ENCODE measurements around the gene RAB35. TPM values are rescaled to one million over a fixed set of nuclear protein-coding genes. Genes with fewer than 3 reads are reported as not detected.

The RAB35 gene
- total RNA-seq, 1 experiment from 2014 or later: 31.7 TPM

DNA sequence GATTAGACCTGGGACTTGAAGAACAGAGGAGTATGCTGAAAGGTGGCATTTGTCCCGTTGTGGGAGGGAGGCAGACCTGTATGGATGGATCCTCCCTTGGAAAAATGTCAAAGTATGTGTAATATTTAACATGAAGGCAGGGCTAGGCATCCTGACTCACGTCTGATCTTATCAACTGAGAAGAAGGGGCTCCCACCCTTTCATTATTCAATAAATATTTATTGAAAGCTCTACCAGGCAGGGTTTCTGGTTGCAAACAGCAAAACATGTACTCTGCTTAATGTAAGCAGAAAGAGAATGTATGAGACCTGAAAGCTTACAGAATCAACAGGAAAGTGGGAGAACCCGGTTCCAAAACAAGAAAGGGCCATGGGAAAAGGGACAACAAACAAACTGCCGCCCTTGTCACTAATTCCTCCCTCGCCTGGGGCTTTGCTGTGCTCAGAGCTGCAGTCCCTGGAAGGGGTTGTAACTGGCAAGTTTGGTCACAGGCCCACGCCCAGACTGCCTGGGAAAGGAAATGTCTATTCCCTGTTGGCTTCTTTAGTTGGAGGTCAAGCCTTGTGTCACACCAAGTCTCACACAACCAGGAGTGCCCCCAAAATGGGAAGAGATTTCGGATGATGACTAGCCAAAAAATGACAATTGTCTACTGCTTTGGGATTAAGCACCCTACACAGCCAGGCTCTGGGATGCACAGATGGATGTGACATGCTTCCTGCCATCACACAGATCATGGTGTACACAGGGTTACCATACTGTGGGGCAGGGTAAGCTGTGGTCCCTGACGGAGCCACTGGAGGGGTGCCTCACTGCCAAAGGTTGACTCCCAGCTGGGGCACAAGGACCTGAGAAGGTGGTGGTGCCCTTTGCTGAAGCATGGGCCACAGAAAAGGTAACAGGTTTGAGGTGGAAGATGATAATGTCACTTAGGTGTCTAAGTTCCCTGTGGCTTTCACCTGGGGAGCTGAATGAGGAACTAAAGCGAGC, 36.8 kb downstream of the RAB35 start:
- Histone ChIP-seq H3K4me1 (replicated peaks) (no peaks in the 10 kb centered on the region), H3K27ac (no peak overlapping the region), H3K27me3 (replicated peaks) (no peaks in the 10 kb centered on the region), H3K36me3 (no peaks in the 10 kb centered on the region), H3K9me3 (replicated peaks) (no peaks in the 10 kb centered on the region), H3K4me3 (no peak overlapping the region)
- no peak for DNase-seq (ENCODE audit: low read depth in 1 of 2, low spot score in 2 of 2)

DNA sequence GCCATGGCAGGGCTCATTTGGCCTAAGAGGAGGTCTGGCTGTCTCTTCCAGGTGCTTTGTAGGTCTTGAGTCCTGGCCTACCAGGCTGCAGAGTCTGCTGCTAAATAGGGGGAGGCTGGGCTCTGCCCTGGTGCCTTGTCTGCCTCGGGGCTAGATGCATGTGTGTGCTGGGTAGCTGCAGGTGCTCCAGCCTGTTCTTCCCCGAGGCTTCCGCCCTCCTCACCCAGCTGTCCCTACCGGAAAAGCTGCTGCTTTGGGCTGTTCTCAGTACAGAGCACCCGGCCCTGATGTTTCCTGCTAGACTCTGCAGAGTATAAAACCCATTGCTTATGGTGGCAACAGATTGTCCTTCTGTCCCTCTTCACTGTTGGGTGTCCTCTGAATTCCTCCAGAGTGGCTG, 37.7 kb downstream of the RAB35 start:
- no peaks in the 10 kb centered on the region for H3K36me3 ChIP-seq
- no peak for DNase-seq (ENCODE audit: low read depth in 1 of 2, low spot score in 2 of 2)
- no peak overlapping the region for H3K4me3 ChIP-seq
- H3K4me1 ChIP-seq (replicated peaks): no peaks in the 10 kb centered on the region
- no peaks in the 10 kb centered on the region for H3K27me3 ChIP-seq (replicated peaks)
- H3K9me3 ChIP-seq (replicated peaks): no peaks in the 10 kb centered on the region
- H3K27ac ChIP-seq: no peak overlapping the region

DNA sequence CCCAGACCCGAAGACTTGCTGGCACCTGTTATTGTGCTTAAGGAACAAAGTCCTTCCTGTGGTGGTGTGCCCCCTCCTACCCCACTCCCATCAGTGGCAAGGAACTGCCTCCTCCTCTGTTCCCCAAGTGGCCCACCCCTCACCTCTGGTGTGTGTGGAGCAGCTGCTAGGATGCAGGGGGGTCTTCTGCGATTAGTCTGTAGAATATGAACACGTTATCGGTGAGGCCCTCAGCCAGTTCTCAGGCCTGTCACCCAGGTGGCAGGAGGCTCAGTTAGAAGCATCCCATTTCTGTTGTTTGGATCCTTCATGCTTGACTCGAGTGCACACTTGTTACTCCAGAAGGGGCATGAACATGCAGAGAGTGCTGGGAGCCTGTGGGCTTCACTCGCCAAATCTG, 39.3 kb downstream of the RAB35 start:
- H3K27ac ChIP-seq: no peak overlapping the region
- no peak for DNase-seq (ENCODE audit: low read depth in 1 of 2, low spot score in 2 of 2)
- H3K36me3 ChIP-seq: no peaks in the 10 kb centered on the region
- H3K27me3 ChIP-seq (replicated peaks): no peaks in the 10 kb centered on the region; the same call in 1 of the 2 replicates
- no peaks in the 10 kb centered on the region for H3K4me1 ChIP-seq (replicated peaks)
- H3K4me3 ChIP-seq: no peak overlapping the region
- no peaks in the 10 kb centered on the region for H3K9me3 ChIP-seq (replicated peaks)

DNA sequence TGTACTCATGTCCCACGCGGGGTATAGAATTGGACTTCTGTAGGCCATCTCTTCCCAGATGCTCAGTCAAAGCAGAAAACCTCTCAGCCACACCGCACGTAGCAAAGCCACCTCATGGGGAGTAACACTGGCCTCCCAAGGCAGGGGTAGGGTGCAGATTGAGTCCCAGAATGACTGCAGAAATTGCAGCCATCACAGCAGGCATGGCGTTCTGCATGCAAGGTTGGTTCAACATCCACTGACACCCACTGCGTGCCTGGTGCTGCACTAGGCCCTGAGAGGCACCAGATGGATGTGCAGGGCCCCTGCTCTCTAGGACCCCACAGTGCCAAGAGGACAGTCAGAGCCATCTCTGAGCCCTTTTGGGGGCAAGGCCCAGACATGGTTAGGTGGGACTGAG, 39.9 kb downstream of the RAB35 start:
- H3K27ac ChIP-seq: no peak overlapping the region

DNA sequence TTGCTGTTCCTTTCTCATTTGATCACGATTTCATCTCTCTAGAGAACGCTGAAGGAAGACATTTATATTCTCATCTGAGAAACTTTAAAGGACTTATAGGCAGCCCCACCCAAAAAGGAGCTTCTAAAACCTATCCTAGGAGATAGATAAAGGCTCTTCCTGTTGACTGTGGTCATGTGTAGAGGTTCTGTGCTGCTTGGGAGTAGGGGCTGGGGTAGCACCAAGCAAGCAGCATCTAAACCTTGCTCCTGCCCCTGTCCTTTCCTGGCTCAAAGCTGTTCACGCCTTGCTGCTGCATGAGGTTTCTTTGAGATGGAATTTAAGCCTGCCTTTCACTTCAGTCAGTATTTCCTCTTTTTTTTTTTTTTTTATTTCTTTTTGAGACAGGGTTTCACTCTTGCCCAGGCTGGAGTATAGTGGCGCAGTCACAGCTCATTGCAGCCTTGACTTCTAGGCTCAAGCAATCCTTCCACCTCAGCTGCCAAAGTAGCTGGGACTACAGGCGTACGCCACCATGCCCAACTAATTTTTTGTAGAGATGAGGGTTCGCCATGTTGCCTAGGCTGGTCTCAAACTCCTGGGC, 41.4 kb downstream of the RAB35 start:
- Histone ChIP-seq H3K9me3 (replicated peaks) (no peaks in the 10 kb centered on the region), H3K36me3 (no peaks in the 10 kb centered on the region)
- DNase-seq (ENCODE audit: low read depth in 1 of 2, low spot score in 2 of 2): no peak

More for the DNA sequence above, 39.9 kb downstream of the RAB35 start:
- no peaks in the 10 kb centered on the region; the same call in 1 of the 2 replicates for H3K27me3 ChIP-seq (replicated peaks)
- H3K9me3 ChIP-seq (replicated peaks): no peaks in the 10 kb centered on the region
- DNase-seq (ENCODE audit: low read depth in 1 of 2, low spot score in 2 of 2): no peak
- H3K4me1 ChIP-seq (replicated peaks): no peaks in the 10 kb centered on the region
- no peaks in the 10 kb centered on the region for H3K36me3 ChIP-seq
- no peak overlapping the region for H3K4me3 ChIP-seq

DNA sequence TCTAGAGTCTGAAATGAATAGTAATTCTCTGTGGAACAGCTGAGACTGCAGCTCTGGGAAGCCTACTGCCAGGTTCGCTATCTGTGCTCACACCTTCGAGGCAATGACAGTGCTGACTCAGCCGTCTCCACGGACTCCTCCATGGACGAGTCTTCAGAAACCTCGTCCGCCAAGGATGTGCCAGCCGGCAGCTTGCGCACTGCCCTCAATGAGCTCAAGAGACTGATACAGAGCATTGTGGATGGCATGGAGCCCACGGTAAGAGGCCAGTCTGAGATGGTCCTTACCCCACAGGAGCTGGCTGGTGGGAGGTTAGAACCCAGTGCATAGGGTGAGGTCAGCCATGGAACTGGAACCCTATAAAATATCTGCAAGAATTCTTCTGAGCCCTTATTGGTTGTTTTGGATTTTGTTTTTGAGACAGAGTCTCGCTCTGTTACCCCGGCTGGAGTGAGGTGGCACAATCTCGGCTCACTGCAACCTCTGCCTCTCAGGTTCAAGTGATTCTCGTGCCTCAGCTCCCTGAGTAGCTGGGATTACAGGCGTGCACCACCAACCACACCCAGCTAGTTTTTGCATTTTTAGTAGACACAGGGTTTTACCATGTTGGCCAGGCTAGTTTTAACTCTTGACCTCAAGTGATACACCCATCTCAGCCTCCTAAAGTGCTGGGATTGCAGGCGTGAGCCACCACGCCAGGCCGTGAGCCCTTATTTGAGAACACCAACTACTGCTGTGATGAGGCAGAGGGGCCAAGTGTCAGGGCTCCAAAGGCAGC, 43.9 kb downstream of the RAB35 start:
- no peaks in the 10 kb centered on the region for H3K36me3 ChIP-seq
- peaks cover 8% of the 10 kb centered on the region for H3K27me3 ChIP-seq (replicated peaks)

More for the DNA sequence above, 41.4 kb downstream of the RAB35 start:
- Histone ChIP-seq H3K4me3 (no peak overlapping the region), H3K27me3 (replicated peaks) (no peaks in the 10 kb centered on the region; the same call in 1 of the 2 replicates), H3K4me1 (replicated peaks) (no peaks in the 10 kb centered on the region), H3K27ac (no peak overlapping the region)

DNA sequence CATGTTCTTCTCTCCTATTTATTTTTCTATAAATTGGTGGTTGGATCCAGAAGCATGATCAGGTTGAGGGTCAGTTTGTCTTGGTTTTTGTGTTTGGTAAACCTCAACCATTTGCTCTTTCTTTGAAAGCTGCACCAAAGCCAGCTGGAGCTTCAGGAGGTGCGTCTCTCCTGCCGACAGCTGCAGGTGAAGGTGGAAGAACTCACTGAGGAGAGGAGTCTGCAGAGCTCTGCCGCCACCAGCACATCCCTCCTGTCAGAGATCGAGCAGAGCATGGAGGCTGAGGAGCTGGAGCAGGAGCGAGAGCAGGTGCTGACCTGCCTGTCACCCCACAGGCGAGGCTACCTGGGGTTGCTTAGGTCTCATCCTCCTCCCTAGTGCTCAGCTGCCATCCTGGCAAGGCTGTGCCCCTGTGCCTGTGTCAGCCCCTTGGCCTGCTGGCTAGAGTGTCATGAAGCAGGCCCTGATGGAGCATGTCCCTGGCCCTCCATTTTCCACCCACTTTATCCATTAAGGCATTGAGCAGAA, 45.0 kb downstream of the RAB35 start:
- Histone ChIP-seq H3K9me3 (replicated peaks) (no peaks in the 10 kb centered on the region), H3K27me3 (replicated peaks) (peaks cover 16% of the 10 kb centered on the region)

More for the DNA sequence above, 43.9 kb downstream of the RAB35 start:
- DNase-seq (ENCODE audit: low read depth in 1 of 2, low spot score in 2 of 2): no peak
- Histone ChIP-seq H3K4me1 (replicated peaks) (no peaks in the 10 kb centered on the region), H3K27ac (no peak overlapping the region), H3K9me3 (replicated peaks) (no peaks in the 10 kb centered on the region), H3K4me3 (no peak overlapping the region)

DNA sequence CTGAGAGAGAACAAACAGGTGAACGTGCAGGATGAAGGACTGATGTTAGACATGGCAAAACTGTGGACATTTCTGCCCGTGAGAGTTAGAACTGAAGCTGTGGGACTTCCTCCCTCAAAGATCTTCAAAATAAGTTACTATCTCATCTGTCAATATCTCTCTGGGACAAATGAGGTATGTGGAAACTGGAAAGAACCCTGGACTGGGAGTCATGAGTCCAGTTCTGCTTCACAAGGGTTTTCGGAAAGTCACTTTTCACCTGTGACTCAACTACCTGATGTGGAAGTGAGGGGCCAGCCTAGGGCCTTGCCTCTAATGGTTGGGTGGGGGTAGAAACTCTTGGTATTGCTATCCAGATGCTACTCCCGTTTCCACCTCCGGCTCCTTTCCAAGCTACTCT, 47.3 kb downstream of the RAB35 start:
- H3K4me3 ChIP-seq: no peak overlapping the region
- no peak for DNase-seq (ENCODE audit: low read depth in 1 of 2, low spot score in 2 of 2)
- no peaks in the 10 kb centered on the region for H3K9me3 ChIP-seq (replicated peaks)
- no peak overlapping the region for H3K27ac ChIP-seq
- H3K36me3 ChIP-seq: no peaks in the 10 kb centered on the region
- no peaks in the 10 kb centered on the region for H3K4me1 ChIP-seq (replicated peaks)
- peaks cover 27% of the 10 kb centered on the region for H3K27me3 ChIP-seq (replicated peaks)

More for the DNA sequence above, 45.0 kb downstream of the RAB35 start:
- no peaks in the 10 kb centered on the region for H3K4me1 ChIP-seq (replicated peaks)
- H3K4me3 ChIP-seq: no peak overlapping the region
- no peaks in the 10 kb centered on the region for H3K36me3 ChIP-seq
- no peak overlapping the region for H3K27ac ChIP-seq
- no peak for DNase-seq (ENCODE audit: low read depth in 1 of 2, low spot score in 2 of 2)

DNA sequence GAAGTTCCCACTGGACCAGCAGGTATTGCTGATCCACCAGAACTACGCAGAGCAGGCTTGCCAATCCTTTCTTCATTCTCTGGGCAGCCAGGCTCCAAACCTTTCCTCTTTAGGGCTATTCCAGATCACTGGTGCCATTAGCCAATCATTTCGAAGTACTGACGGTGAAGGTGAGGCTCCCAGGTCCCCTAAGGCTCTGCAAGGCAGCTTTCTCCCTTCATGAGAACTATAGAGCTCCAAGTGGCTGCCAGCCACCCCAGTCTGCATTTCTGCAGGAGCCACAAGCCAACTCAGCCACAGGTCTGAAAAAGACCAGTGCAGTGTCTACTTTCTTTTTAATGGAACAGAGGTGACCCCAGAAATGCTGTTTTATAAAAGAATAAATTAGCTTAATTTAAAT, 48.7 kb downstream of the RAB35 start:
- Histone ChIP-seq H3K9me3 (replicated peaks) (no peaks in the 10 kb centered on the region), H3K27me3 (replicated peaks) (peaks cover 34% of the 10 kb centered on the region), H3K36me3 (no peaks in the 10 kb centered on the region), H3K4me1 (replicated peaks) (no peaks in the 10 kb centered on the region), H3K27ac (no peak overlapping the region), H3K4me3 (no peak overlapping the region)
- no peak for DNase-seq (ENCODE audit: low read depth in 1 of 2, low spot score in 2 of 2)

DNA sequence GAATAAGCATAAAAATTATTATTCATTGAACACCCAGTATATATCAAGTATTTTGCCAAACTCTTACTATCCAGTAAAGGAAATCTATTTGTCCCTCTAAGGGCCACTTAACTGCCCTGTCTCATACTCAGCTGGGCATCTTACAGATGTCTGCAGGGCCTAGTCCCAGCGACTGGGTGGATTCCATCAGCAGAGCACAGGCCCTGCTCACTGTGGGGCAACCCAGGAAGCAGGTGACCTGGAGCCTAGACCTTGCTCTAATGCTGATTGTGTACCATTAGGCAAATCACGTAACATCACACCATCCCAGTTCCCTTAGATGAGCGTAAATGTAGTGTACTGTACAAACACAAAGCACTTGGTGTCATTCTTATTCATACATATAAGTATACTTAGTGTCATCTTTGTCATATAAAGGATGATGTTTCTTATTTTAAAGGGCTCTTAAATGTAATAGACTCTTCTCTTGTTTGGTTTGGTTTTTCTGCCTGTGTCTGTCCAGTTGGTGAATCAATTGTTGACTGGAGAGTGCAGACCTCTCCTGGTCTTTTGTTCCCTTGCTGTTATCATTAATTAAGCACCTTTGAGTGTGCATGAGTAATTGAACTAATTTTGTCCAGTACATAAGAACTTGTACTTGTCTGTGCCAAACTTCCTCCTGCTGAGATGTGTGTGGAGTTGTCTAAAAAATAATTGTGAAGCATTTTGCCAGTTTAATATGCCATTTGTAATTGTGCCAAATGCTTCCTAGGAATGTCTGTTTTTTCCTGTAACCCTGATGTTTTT, 49.3 kb downstream of the RAB35 start:
- H3K4me1 ChIP-seq (replicated peaks): no peaks in the 10 kb centered on the region
- no peak overlapping the region for H3K27ac ChIP-seq
- H3K36me3 ChIP-seq: no peaks in the 10 kb centered on the region
- H3K27me3 ChIP-seq (replicated peaks): peaks cover 35% of the 10 kb centered on the region
- no peak overlapping the region for H3K4me3 ChIP-seq
- no peaks in the 10 kb centered on the region for H3K9me3 ChIP-seq (replicated peaks)
- no peak for DNase-seq (ENCODE audit: low read depth in 1 of 2, low spot score in 2 of 2)

DNA sequence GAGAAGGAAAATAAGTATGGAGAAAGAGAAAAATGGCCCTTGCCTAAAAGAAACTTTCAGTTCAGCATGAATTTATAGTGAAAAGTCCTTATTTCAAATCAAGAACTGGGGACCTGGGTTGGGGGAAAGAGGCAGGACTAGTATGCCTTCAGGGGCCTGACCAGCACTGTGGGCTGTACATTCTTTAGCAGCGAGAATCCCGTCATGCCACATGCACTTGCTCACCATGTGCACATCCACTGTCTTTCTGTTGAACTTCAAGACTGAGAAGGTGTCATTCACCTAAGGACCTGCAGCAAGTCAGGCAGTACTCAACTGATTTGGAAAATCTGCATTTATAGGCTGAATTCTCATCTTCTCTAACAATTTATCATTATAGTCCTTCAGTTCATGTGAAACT, 50.2 kb downstream of the RAB35 start:
- no peak for DNase-seq (ENCODE audit: low read depth in 1 of 2, low spot score in 2 of 2)
- Histone ChIP-seq H3K4me1 (replicated peaks) (no peaks in the 10 kb centered on the region), H3K27me3 (replicated peaks) (peaks cover 38% of the 10 kb centered on the region), H3K9me3 (replicated peaks) (no peaks in the 10 kb centered on the region), H3K4me3 (no peak overlapping the region), H3K36me3 (no peaks in the 10 kb centered on the region), H3K27ac (no peak overlapping the region)

DNA sequence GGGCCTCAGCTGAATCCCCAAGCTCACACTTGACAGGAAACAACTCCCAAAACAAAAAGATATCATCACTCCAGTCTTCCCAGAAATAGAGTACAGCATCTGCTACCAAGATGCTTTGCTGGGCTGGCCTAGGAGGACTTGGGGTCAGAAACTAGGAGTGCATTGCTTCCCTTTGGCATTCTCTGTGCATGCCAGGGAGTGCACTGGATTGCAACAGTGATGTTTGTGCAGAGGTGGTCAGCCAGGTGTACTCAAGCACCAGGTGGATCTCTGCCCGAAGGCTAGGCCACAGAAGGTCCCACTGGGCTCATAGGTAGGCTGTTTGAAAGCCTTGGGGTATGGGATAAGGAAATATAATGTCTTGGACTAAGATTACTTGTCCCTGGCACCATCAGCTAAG, 51.1 kb downstream of the RAB35 start:
- Histone ChIP-seq H3K4me3 (no peak overlapping the region), H3K4me1 (replicated peaks) (no peaks in the 10 kb centered on the region), H3K27me3 (replicated peaks) (peaks cover 47% of the 10 kb centered on the region), H3K27ac (no peak overlapping the region), H3K9me3 (replicated peaks) (no peaks in the 10 kb centered on the region), H3K36me3 (no peaks in the 10 kb centered on the region)
- DNase-seq (ENCODE audit: low read depth in 1 of 2, low spot score in 2 of 2): no peak
